Naive thymus-derived CD4-positive, alpha-beta T cell (primary cell): ENCODE results near the gene NAMPT. TPM values are rescaled to one million over a fixed set of nuclear protein-coding genes. Genes with fewer than 3 reads are reported as not detected.

Experiments used
- ATAC-seq: fragments of 150-1000 bp; cut with Tn5 transposase; 2 replicates; pipeline ENCODE4 v1.10.0; 2021; ENCODE audit warnings: mild to moderate bottlenecking, moderate library complexity
- CTCF ChIA-PET: fragments of 350-600 bp; sonication (Branson Sonifier 250); formaldehyde crosslinking; loops from one replicate; lab custom pipeline; 2021; ENCODE audit warnings: antibody characterized with exemption; lab: Charles Lee
- POLR2A ChIA-PET: fragments of 350-600 bp; sonication (Branson Sonifier 250); formaldehyde crosslinking; loops from one replicate; lab custom pipeline; 2021; ENCODE audit warnings: antibody characterized with exemption, inconsistent platforms; lab: Charles Lee
- DNase-seq, 9 donors: peaks; one replicate each; pipeline versions ENCODE4 v3.0.0 to v3.0.0-alpha.2; 2020 to 2022; ENCODE audit warnings: mixed read lengths in 1 of 9
- H3K27ac ChIP-seq: one replicate; pipeline ENCODE4 v1.7.0; 2013; ENCODE audit warnings: mild to moderate bottlenecking, low read depth, low read length, moderate library complexity
- H3K27me3 ChIP-seq, 2 donors: one replicate each; pipeline ENCODE4 v1.7.0; 2013; ENCODE audit warnings: low read length in 2 of 2, mild to moderate bottlenecking in 2 of 2, moderate library complexity in 2 of 2; ENCODE audit not compliant: control insufficient read depth in 2 of 2, insufficient read depth in 2 of 2
- H3K36me3 ChIP-seq, 3 experiments: 1 replicate in 2 of 3; 2 replicates in 1 of 3; pipeline ENCODE4 v1.7.0; 2013; ENCODE audit warnings: low read length in 3 of 3, mild to moderate bottlenecking in 3 of 3, moderate library complexity in 1 of 3; ENCODE audit not compliant: insufficient read depth in 3 of 3, control insufficient read depth in 2 of 3
- H3K4me1 ChIP-seq, 2 donors: one replicate each; pipeline ENCODE4 v1.7.0; 2013; ENCODE audit warnings: low read length in 2 of 2, mild to moderate bottlenecking in 2 of 2, moderate library complexity in 1 of 2; ENCODE audit not compliant: control insufficient read depth in 2 of 2, insufficient read depth in 2 of 2
- H3K4me3 ChIP-seq: 2 replicates; pipeline ENCODE4 v1.7.0; 2013; ENCODE audit warnings: mild to moderate bottlenecking, low read length
- H3K9me3 ChIP-seq, 3 experiments: 1 replicate in 2 of 3; 2 replicates in 1 of 3; pipeline ENCODE4 v1.7.0; 2013; ENCODE audit warnings: low read length in 3 of 3; ENCODE audit not compliant: control insufficient read depth in 2 of 3
- H3K27ac Mint-ChIP-seq, 9 donors: one replicate each; pipeline ENCODE4 v1.8.0; 2020 to 2022; ENCODE audit warnings: mixed read lengths in 9 of 9, mild to moderate bottlenecking in 8 of 9, moderate library complexity in 5 of 9, inconsistent platforms in 2 of 9
- H3K27me3 Mint-ChIP-seq, 5 donors: one replicate each; pipeline ENCODE4 v1.8.0; 2021 to 2022; ENCODE audit warnings: mixed read lengths in 5 of 5, mild to moderate bottlenecking in 1 of 5
- H3K36me3 Mint-ChIP-seq, 5 donors: one replicate each; pipeline ENCODE4 v1.8.0; 2020 to 2022; ENCODE audit warnings: mixed read lengths in 5 of 5, mild to moderate bottlenecking in 3 of 5, inconsistent platforms in 1 of 5
- H3K4me1 Mint-ChIP-seq, 7 donors: one replicate each; pipeline ENCODE4 v1.8.0; 2020 to 2022; ENCODE audit warnings: mixed read lengths in 7 of 7, mild to moderate bottlenecking in 3 of 7, inconsistent platforms in 1 of 7
- H3K4me3 Mint-ChIP-seq, 10 donors: one replicate each; pipeline ENCODE4 v1.8.0; 2020 to 2022; ENCODE audit warnings: mild to moderate bottlenecking in 10 of 10, mixed read lengths in 10 of 10, moderate library complexity in 6 of 10, inconsistent platforms in 2 of 10
- H3K9me3 Mint-ChIP-seq, 11 donors: one replicate each; pipeline ENCODE4 v1.8.0; 2020 to 2022; ENCODE audit warnings: mixed read lengths in 11 of 11, mild to moderate bottlenecking in 4 of 11, inconsistent platforms in 1 of 11, moderate library complexity in 1 of 11
- intact Hi-C, 2 donors: fragments of 100-400 bp; cut with micrococcal nuclease; formaldehyde crosslinking; loops; one replicate each; pipeline ENCODE4 v1.15.1; 2023
- polyA plus RNA-seq, 2 donors: library from polyadenylated mRNA; unstranded; fragments of 300-500 nt; fragmentation: Illumina TruSeq; gene quantifications; one replicate each; pipeline ENCODE4 v1.2.3, GENCODE V29; 2021
- total RNA-seq, 6 experiments: library from RNA in 5 of 6; stranded (reverse) in 5 of 6; gene quantifications; 1 replicate in 5 of 6; 2 replicates in 1 of 6; pipeline ENCODE4 v1.2.3 and lab custom pipeline; 2021 to 2026

NAMPT gene
- total and polyA plus RNA-seq, 7 experiments from 2014 or later, result 13.9 to 731 (median 25.0) TPM

GRCh38 chr7:106224797-106225196 is 60.0 kb downstream of the NAMPT start:
- peaks cover 0 to 2% (median 0%) of the 10 kb centered on the region in 11 donors for H3K9me3 Mint-ChIP-seq
- peaks cover 9 to 29% (median 19%) of the 10 kb centered on the region in 5 donors for H3K27me3 Mint-ChIP-seq
- Histone ChIP-seq H3K9me3 (no peaks in the 10 kb centered on the region), H3K4me3 (no peak overlapping the region), H3K27me3 (no peaks in the 10 kb centered on the region), H3K27ac (no peak overlapping the region), H3K36me3 (no peaks in the 10 kb centered on the region), H3K4me1 (no peaks in the 10 kb centered on the region)
- ATAC-seq (no peak), DNase-seq (no peak)
- ChIA-PET CTCF (no interaction called here), POLR2A (no interaction called here)
- H3K36me3 Mint-ChIP-seq, result peaks cover 0 to 2% (median 0%) of the 10 kb centered on the region in 5 donors
- intact Hi-C loops, result loop anchor here in 1 of 2 donors (5.0 kb wide), 1 partner anchor 1308 kb away; no protein-coding TSS in a partner anchor
- H3K4me1 Mint-ChIP-seq, result peaks cover 0 to 12% (median 0%) of the 10 kb centered on the region in 7 donors
- no peak overlapping the region for H3K4me3 Mint-ChIP-seq
- H3K27ac Mint-ChIP-seq, result no peak overlapping the region

- Mint-ChIP-seq H3K4me3 (no peak overlapping the region), H3K36me3 (peaks cover 0 to 4% (median 0%) of the 10 kb centered on the region in 5 donors), H3K9me3 (peaks cover 0 to 2% (median 0%) of the 10 kb centered on the region in 11 donors), H3K4me1 (peaks cover 0 to 12% (median 6%) of the 10 kb centered on the region in 7 donors), H3K27ac (no peak overlapping the region), H3K27me3 (peaks cover 9 to 26% (median 17%) of the 10 kb centered on the region in 5 donors)
- Histone ChIP-seq H3K27ac (no peak overlapping the region), H3K27me3 (no peaks in the 10 kb centered on the region), H3K9me3 (no peaks in the 10 kb centered on the region), H3K4me3 (no peak overlapping the region), H3K36me3 (no peaks in the 10 kb centered on the region), H3K4me1 (no peaks in the 10 kb centered on the region)
- CTCF ChIA-PET, result no interaction called here
- no peak for ATAC-seq
- DNase-seq, result no peak
- POLR2A ChIA-PET, result no interaction called here
- intact Hi-C loops, result loop anchor here in 1 of 2 donors (5.0 kb wide), 1 partner anchor 1309 kb away; no protein-coding TSS in a partner anchor
Observed at GRCh38 chr7:106223156-106223555, 61.6 kb downstream of the NAMPT start.

DNA sequence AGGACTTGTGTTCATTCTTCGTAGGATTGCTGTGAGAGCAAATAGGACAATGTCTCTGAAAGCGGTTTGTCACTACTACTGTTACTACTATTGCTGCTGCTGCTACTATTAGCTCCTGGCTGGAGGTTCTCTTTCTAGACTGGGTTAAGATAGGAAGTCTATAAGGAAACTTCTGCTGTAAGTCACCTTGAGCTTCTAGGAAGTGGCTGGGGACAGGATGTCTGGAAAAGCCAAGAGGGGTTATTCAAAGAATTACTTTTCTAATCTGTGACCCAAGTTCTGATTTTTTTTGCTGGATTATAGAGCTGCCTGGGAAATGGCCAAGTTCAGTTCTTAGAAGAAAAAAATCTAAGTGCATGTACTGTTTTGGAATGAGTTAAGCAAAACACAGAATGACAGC is 62.2 kb downstream of the NAMPT start:
- Histone ChIP-seq H3K36me3 (no peaks in the 10 kb centered on the region), H3K27me3 (no peaks in the 10 kb centered on the region), H3K4me3 (no peak overlapping the region), H3K9me3 (no peaks in the 10 kb centered on the region), H3K4me1 (no peaks in the 10 kb centered on the region), H3K27ac (no peak overlapping the region)
- intact Hi-C loops, result loop anchor here in 1 of 2 donors (5.0 kb wide), 1 partner anchor 1310 kb away; no protein-coding TSS in a partner anchor
- Mint-ChIP-seq H3K4me3 (no peak overlapping the region), H3K36me3 (peaks cover 0 to 4% (median 0%) of the 10 kb centered on the region in 5 donors), H3K27me3 (peaks cover 6 to 20% (median 14%) of the 10 kb centered on the region in 5 donors), H3K9me3 (peaks cover 0 to 2% (median 0%) of the 10 kb centered on the region in 11 donors), H3K27ac (no peak overlapping the region), H3K4me1 (peaks cover 0 to 12% (median 6%) of the 10 kb centered on the region in 7 donors)
- ChIA-PET POLR2A (no interaction called here), CTCF (no interaction called here)
- ATAC-seq (no peak), DNase-seq (no peak)

- peaks cover 0 to 12% (median 6%) of the 10 kb centered on the region in 7 donors for H3K4me1 Mint-ChIP-seq
- ChIA-PET POLR2A (no interaction called here), CTCF (no interaction called here)
- no peak overlapping the region for H3K27ac Mint-ChIP-seq
- H3K36me3 ChIP-seq, result no peaks in the 10 kb centered on the region
- H3K27me3 ChIP-seq, result no peaks in the 10 kb centered on the region
- ATAC-seq (no peak), DNase-seq (no peak)
- intact Hi-C loops, result loop anchor here in 1 of 2 donors (5.0 kb wide), 1 partner anchor 1312 kb away; no protein-coding TSS in a partner anchor
- no peaks in the 10 kb centered on the region for H3K9me3 ChIP-seq
- H3K4me1 ChIP-seq, result no peaks in the 10 kb centered on the region
- H3K27ac ChIP-seq, result no peak overlapping the region
- no peak overlapping the region for H3K4me3 Mint-ChIP-seq
- H3K27me3 Mint-ChIP-seq, result peaks cover 4 to 19% (median 14%) of the 10 kb centered on the region in 5 donors
- H3K4me3 ChIP-seq, result no peak overlapping the region
- peaks cover 0 to 4% (median 0%) of the 10 kb centered on the region in 5 donors for H3K36me3 Mint-ChIP-seq
- H3K9me3 Mint-ChIP-seq, result peaks cover 0 to 7% (median 0%) of the 10 kb centered on the region in 11 donors
Observed at GRCh38 chr7:106220307-106220706, 64.5 kb downstream of the NAMPT start.

DNA sequence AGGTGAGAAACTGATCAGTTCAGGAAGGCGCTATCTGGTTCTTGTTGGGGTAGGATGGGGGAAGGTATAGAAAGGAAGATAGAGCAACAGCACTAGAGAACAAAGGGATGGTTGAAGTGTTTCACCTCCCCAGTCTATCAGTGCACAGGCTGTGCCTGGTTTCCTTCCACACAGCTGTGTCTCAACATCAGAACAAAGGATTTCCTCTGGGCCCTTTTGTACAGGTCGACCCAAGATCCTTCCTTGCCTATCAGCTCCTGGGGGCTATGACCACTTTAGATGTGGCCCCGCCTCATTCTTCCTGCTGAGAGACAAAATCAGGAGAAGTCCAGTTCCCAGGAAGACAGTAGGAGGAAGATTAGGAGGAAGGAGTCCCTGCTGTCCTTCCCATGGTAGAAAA is 65.6 kb downstream of the NAMPT start:
- Mint-ChIP-seq H3K36me3 (peaks cover 0 to 5% (median 0%) of the 10 kb centered on the region in 5 donors), H3K27ac (no peak overlapping the region), H3K4me3 (no peak overlapping the region), H3K27me3 (peaks cover 0 to 12% (median 7%) of the 10 kb centered on the region in 5 donors), H3K4me1 (peaks cover 0 to 12% (median 6%) of the 10 kb centered on the region in 7 donors), H3K9me3 (peaks cover 0 to 7% (median 0%) of the 10 kb centered on the region in 11 donors)
- intact Hi-C loops, result no loop called here
- Histone ChIP-seq H3K27ac (no peak overlapping the region), H3K9me3 (no peaks in the 10 kb centered on the region), H3K27me3 (no peaks in the 10 kb centered on the region), H3K36me3 (no peaks in the 10 kb centered on the region), H3K4me3 (no peak overlapping the region), H3K4me1 (no peaks in the 10 kb centered on the region)
- no peak for DNase-seq
- ChIA-PET POLR2A (no interaction called here), CTCF (no interaction called here)
- no peak for ATAC-seq

DNA sequence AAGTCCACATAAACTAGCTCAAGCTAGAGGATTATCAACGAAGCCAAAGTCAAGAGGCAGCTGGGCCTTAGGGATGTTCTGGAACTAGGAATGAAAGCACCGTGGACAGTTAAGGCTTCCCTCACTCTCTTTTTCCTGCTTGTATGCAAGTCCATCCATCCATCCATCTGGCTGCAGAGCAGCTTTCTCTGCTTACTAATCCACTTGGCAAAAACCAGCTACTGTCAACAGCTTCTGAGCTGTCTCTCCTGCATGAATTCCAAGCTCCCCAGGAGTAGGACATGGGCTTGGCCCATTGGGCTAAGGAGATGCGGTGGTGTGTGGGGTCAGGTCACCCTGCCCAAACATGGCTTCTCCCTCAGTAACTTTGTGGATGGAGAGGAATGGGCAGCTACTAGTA is 66.2 kb downstream of the NAMPT start:
- H3K27ac Mint-ChIP-seq, result peak overlapping the region in 1 of 9 donors; percentile 1
- H3K4me1 Mint-ChIP-seq, result peaks cover 0 to 12% (median 6%) of the 10 kb centered on the region in 7 donors
- no peaks in the 10 kb centered on the region for H3K36me3 ChIP-seq
- POLR2A ChIA-PET, result no interaction called here
- no peaks in the 10 kb centered on the region for H3K9me3 ChIP-seq
- CTCF ChIA-PET, result no interaction called here
- intact Hi-C loops, result no loop called here
- no peaks in the 10 kb centered on the region for H3K27me3 ChIP-seq
- no peak for DNase-seq
- no peak overlapping the region for H3K4me3 ChIP-seq
- H3K4me3 Mint-ChIP-seq, result no peak overlapping the region
- peaks cover 0 to 5% (median 0%) of the 10 kb centered on the region in 5 donors for H3K36me3 Mint-ChIP-seq
- no peaks in the 10 kb centered on the region for H3K4me1 ChIP-seq
- peaks cover 0 to 7% (median 0%) of the 10 kb centered on the region in 11 donors for H3K9me3 Mint-ChIP-seq
- no peak overlapping the region for H3K27ac ChIP-seq
- peaks cover 0 to 15% (median 7%) of the 10 kb centered on the region in 5 donors for H3K27me3 Mint-ChIP-seq
- no peak for ATAC-seq
